A549 (cell line): ENCODE measurements around the gene ELOVL5. TPM values are rescaled to one million over a fixed set of nuclear protein-coding genes. Genes with fewer than 3 reads are reported as not detected.

Source experiments
- ATAC-seq, 2 experiments: fragments of 200-7000 bp in 1 of 2; fragments of >200 bp in 1 of 2; cut with Nextera tagmentation in 1 of 2; cut with Tn5 transposase in 1 of 2; 3 replicates each; pipeline versions ENCODE4 v1.8.0 to v1.9.1; 2018 to 2020; ENCODE audit warnings: mild to moderate bottlenecking in 1 of 2, moderate library complexity in 1 of 2
- CTCF ChIA-PET: fragments of 300-600 bp; sonication (Branson Sonifier 250); formaldehyde crosslinking; extraction: SDS; loops from one replicate; lab custom pipeline; 2021; ENCODE audit warnings: antibody characterized with exemption, inconsistent platforms; lab: Yijun Ruan, JAX
- POLR2A ChIA-PET: fragments of 350-600 bp; formaldehyde crosslinking; extraction: SDS; loops from one replicate; lab custom pipeline; 2021; ENCODE audit warnings: antibody characterized with exemption, inconsistent platforms; lab: Yijun Ruan, JAX
- DNase-seq, 2 experiments: peaks; one replicate each; pipeline versions ENCODE4 v3.0.0 to v3.0.0-alpha.2; 2011 to 2016; ENCODE audit warnings: low read depth in 1 of 2, low spot score in 1 of 2
- FAIRE-seq: peaks from 2 replicates; lab custom pipeline; 2011; peaks lifted over from hg19 to GRCh38; lab: Jason Lieb, UNC
- H3K27ac ChIP-seq, 2 experiments: fragments of >200 bp; sonication (Bioruptor Twin); formaldehyde crosslinking; 3 replicates each; pipeline ENCODE4 v1.5.1; 2016 to 2017
- H3K4me1 ChIP-seq: fragments of >200 bp; sonication (Bioruptor Twin); formaldehyde crosslinking; 3 replicates; pipeline ENCODE4 v1.6.1; 2016
- H3K4me2 ChIP-seq: fragments of >200 bp; sonication (Bioruptor Twin); formaldehyde crosslinking; 3 replicates; pipeline ENCODE4 v1.6.1; 2016
- H3K4me3 ChIP-seq: fragments of >200 bp; sonication (Bioruptor Twin); formaldehyde crosslinking; 3 replicates; pipeline ENCODE4 v1.5.1; 2016
- H3K9me3 ChIP-seq: fragments of >200 bp; sonication (Bioruptor Twin); formaldehyde crosslinking; 3 replicates; pipeline ENCODE4 v1.6.1; 2016
- BHLHE40 ChIP-seq: IDR thresholded peaks from 2 replicates; pipeline ENCODE4 v1.6.1; 2012; ENCODE audit warnings: low read depth, low read length, inconsistent platforms
- CBX2 ChIP-seq: fragments of 200-600 bp; sonication (generic); IDR thresholded peaks from 2 replicates; pipeline ENCODE4 v1.6.1; 2016; ENCODE audit warnings: low read depth, mild to moderate bottlenecking, borderline replicate concordance
- CTCF ChIP-seq: fragments of >200 bp; sonication (Bioruptor Twin); formaldehyde crosslinking; IDR thresholded peaks from 3 replicates; pipeline ENCODE4 v1.5.1; 2016
- EHMT2 ChIP-seq: fragments of 200-600 bp; sonication (generic); IDR thresholded peaks from 2 replicates; pipeline ENCODE4 v1.6.1; 2016; ENCODE audit warnings: antibody characterized with exemption, low read depth, mild to moderate bottlenecking, moderate library complexity
- ESRRA ChIP-seq: fragments of 150-350 bp; IDR thresholded peaks from 2 replicates; pipeline ENCODE4 v1.6.1; 2014; ENCODE audit warnings: mild to moderate bottlenecking, low read length, borderline replicate concordance
- FOSL2 ChIP-seq, 2 experiments: fragments of 450-650 bp in 1 of 2; fragments of >200 bp in 1 of 2; sonication (Bioruptor Twin) in 1 of 2; formaldehyde crosslinking; IDR thresholded peaks; 2 replicates each; pipeline versions ENCODE4 v1.5.0 to v1.6.1; 2016 to 2020; ENCODE audit warnings: mild to moderate bottlenecking in 1 of 2, moderate library complexity in 1 of 2
- GATA3 ChIP-seq: IDR thresholded peaks from 2 replicates; pipeline ENCODE4 v1.6.1; 2012; ENCODE audit warnings: borderline replicate concordance
- HDAC2 ChIP-seq: fragments of 200-600 bp; sonication (generic); IDR thresholded peaks from 2 replicates; pipeline ENCODE4 v1.6.1; 2016
- HES2 ChIP-seq: fragments of >200 bp; sonication (Bioruptor Twin); formaldehyde crosslinking; IDR thresholded peaks from 2 replicates; pipeline ENCODE4 v1.6.1; 2016
- HOXA7 ChIP-seq: fragments of 250-450 bp; sonication (Bioruptor Pico); IDR thresholded peaks from 2 replicates; pipeline ENCODE4 v1.5.0; 2020; ENCODE audit warnings: mild to moderate bottlenecking, moderate library complexity
- JUN ChIP-seq, 2 experiments: fragments of >200 bp; sonication (Bioruptor Twin); formaldehyde crosslinking; IDR thresholded peaks; 2 replicates in 1 of 2; 3 replicates in 1 of 2; pipeline ENCODE4 v1.6.1; 2016 to 2017
- MAX ChIP-seq: IDR thresholded peaks from 2 replicates; pipeline ENCODE4 v1.6.1; 2012
- MYC ChIP-seq: IDR thresholded peaks from 2 replicates; pipeline ENCODE4 v1.6.1; 2012; ENCODE audit warnings: mild to moderate bottlenecking, inconsistent platforms, low read length, improper control_type of control experiment, borderline replicate concordance
- NFE2L2 ChIP-seq: fragments of 150-350 bp; conservative IDR thresholded peaks from 2 replicates; pipeline ENCODE4 v1.6.1; 2014; ENCODE audit warnings: low read length
- PBX3 ChIP-seq: IDR thresholded peaks from 2 replicates; pipeline ENCODE4 v1.6.1; 2012
- PHF8 ChIP-seq: fragments of 200-600 bp; sonication (generic); IDR thresholded peaks from 2 replicates; pipeline ENCODE4 v1.6.1; 2016; ENCODE audit warnings: low read depth, mild to moderate bottlenecking, antibody characterized with exemption, moderate library complexity, borderline replicate concordance
- POLR2A ChIP-seq: IDR thresholded peaks from 2 replicates; pipeline ENCODE4 v1.6.1; 2012; ENCODE audit warnings: mild to moderate bottlenecking, low read length
- RCOR1 ChIP-seq: fragments of 150-350 bp; IDR thresholded peaks from 2 replicates; pipeline ENCODE4 v1.6.1; 2014; ENCODE audit warnings: antibody characterized with exemption, low read length, low read depth
- RFX5 ChIP-seq: fragments of 450-650 bp; IDR thresholded peaks from 2 replicates; pipeline ENCODE4 v1.7.1; 2014; ENCODE audit warnings: antibody characterized with exemption, mild to moderate bottlenecking, moderate library complexity
- RNF2 ChIP-seq: fragments of 200-600 bp; sonication (generic); IDR thresholded peaks from 2 replicates; pipeline ENCODE4 v1.6.1; 2016; ENCODE audit warnings: low read depth, mild to moderate bottlenecking, antibody characterized with exemption, moderate library complexity, borderline replicate concordance
- TP53 ChIP-seq: fragments of 250-450 bp; sonication (Bioruptor Pico); IDR thresholded peaks from 2 replicates; pipeline ENCODE4 v1.5.0; 2021; ENCODE audit warnings: mild to moderate bottlenecking, moderate library complexity
- USF2 ChIP-seq: fragments of 450-650 bp; IDR thresholded peaks from 2 replicates; pipeline ENCODE4 v1.6.1; 2014; ENCODE audit warnings: antibody characterized with exemption
- ZC3H11A ChIP-seq: fragments of 450-650 bp; IDR thresholded peaks from 2 replicates; pipeline ENCODE4 v1.6.1; 2014; ENCODE audit warnings: antibody characterized with exemption, mild to moderate bottlenecking
- ZSCAN20 ChIP-seq: fragments of 250-450 bp; sonication (Bioruptor Pico); IDR thresholded peaks from 2 replicates; pipeline ENCODE4 v1.8.0; 2022; ENCODE audit warnings: mild to moderate bottlenecking, moderate library complexity
- WGBS: methylation state at CpG from one replicate; pipeline ENCODE4 v1.1.6; 2017; ENCODE audit errors: missing lambda C conversion rate; 5-methylcytosine and 5-hydroxymethylcytosine counted together
- polyA minus RNA-seq: library from RNA; depleted of rRNA, polyadenylated mRNA; stranded (reverse); fragments of >200 nt; gene quantifications from 2 replicates; pipeline ENCODE4 v1.2.3, GENCODE V29; 2011; rRNA and poly(A)+ RNA removed
- polyA plus RNA-seq, 4 experiments: library from polyadenylated mRNA; depleted of rRNA in 3 of 4; stranded (reverse); fragments of >200 nt; fragmentation: RNase III in 1 of 4; extraction: RNeasy Plus Mini Kit Qiagen cat#74134 plus additional on column Dnase treatment in 1 of 4; gene quantifications; 2 replicates in 3 of 4; 3 replicates in 1 of 4; pipeline ENCODE4 v1.2.3, GENCODE V29; 2011 to 2017

ELOVL5 gene, protein sequence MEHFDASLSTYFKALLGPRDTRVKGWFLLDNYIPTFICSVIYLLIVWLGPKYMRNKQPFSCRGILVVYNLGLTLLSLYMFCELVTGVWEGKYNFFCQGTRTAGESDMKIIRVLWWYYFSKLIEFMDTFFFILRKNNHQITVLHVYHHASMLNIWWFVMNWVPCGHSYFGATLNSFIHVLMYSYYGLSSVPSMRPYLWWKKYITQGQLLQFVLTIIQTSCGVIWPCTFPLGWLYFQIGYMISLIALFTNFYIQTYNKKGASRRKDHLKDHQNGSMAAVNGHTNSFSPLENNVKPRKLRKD
- polyA plus RNA-seq (2011; rRNA removed) (84.6 and 90.9 TPM in 2 replicates), polyA plus RNA-seq (2017; fragmentation: RNase III; extraction: RNeasy Plus Mini Kit Qiagen cat#74134 plus additional on column Dnase treatment) (82.1 to 95.4 TPM (median 94.5 TPM) in 3 replicates), polyA minus RNA-seq (80.0 and 86.8 TPM in 2 replicates)
- polyA plus RNA-seq (2012; cell fraction: cytosol; rRNA removed), result 22.0 and 29.7 TPM in 2 replicates
- 25.0 and 36.3 TPM in 2 replicates for polyA plus RNA-seq (2012; cell fraction: nucleus; rRNA removed)

GRCh38 chr6:53348371-53349208 is at the start of gene ELOVL5:
Gene ELOVL5, minus strand, starts transcription at chr6:53348950. Its CDS starts 53,251 bp downstream, at chr6:53295699.
- FAIRE-seq, result no peak

GRCh38 chr6:53397283-53397682 is 48.5 kb upstream of the ELOVL5 start:
- CTCF ChIA-PET, result no interaction called here
- TF ChIP-seq CTCF (no peak), GATA3 (no peak), HDAC2 (no peak), BHLHE40 (no peak), ZC3H11A (no peak), EHMT2 (no peak), HES2 (no peak), PBX3 (no peak), RCOR1 (no peak), JUN (IDR thresholded peaks at IDR 0.05) (no peak), HOXA7 (CRISPR knock-in tag) (no peak), CBX2 (no peak), RNF2 (no peak), ZSCAN20 (no peak)
- H3K4me1 ChIP-seq, result peaks cover 13% of the 10 kb centered on the region; the same call in 2 of the 3 replicates
- no peak overlapping the region for H3K4me3 ChIP-seq
- no peak for FAIRE-seq
- no peak overlapping the region for H3K4me2 ChIP-seq
- POLR2A ChIA-PET, result no interaction called here
- no peaks in the 10 kb centered on the region for H3K9me3 ChIP-seq
- no peak for DNase-seq
- 45% methylated on average over 3 of the region's 3 CpGs for WGBS
- H3K27ac ChIP-seq, result no peak overlapping the region
- no peak for ATAC-seq

More at GRCh38 chr6:53348371-53349208, at the start of gene ELOVL5:
- H3K9me3 ChIP-seq, result no peaks in the 10 kb centered on the region
- peaks cover 8% of the 10 kb centered on the region; the same call in 2 of the 3 replicates for H3K4me1 ChIP-seq
- TF ChIP-seq RCOR1 (0 out of 2 replicates have a peak, but pooled peaks have one; percentile 13), MYC (0 out of 2 replicates have a peak, but pooled peaks have one; percentile 46), ESRRA (no peak), USF2 (peak; percentile 37; the same call in 1 of the 2 replicates), MAX (peak; percentile 86), FOSL2 (IDR thresholded peaks at IDR 0.05) (no peak), FOSL2 (CRISPR knock-in tag; IDR thresholded peaks at IDR 0.05) (peak; percentile 45; the same call in 1 of the 2 replicates), NFE2L2 (no peak), TP53 (CRISPR knock-in tag) (no peak), POLR2A (peak; percentile 67), JUN (IDR thresholded peaks at IDR 0.05) (peak in 1 of 2 experiments; percentile 19; a peak in 1 of 5 replicates), RFX5 (peak; percentile 79), PHF8 (peak; percentile 34; the same call in 1 of the 2 replicates)
- DNase-seq, result peak; percentile 81 to 97
- peak within 1 kb of the TSS; percentile 84 to 92 for H3K27ac ChIP-seq
- POLR2A ChIA-PET, result interaction anchor here (4.0 kb wide), 1 partner anchor 11 kb away, joined by 21 read pairs; no protein-coding TSS in a partner anchor
- peak within 1 kb of the TSS; percentile 92 for H3K4me3 ChIP-seq
- ATAC-seq, result peak; percentile 89 to 93
- 0% methylated on average over 9 of the region's 101 CpGs for WGBS
- peak within 1 kb of the TSS; percentile 98 for H3K4me2 ChIP-seq
- CTCF ChIA-PET, result interaction anchor here (1.2 to 1.6 kb wide), 3 partner anchors 13 to 176 kb away, joined by 3 to 5 read pairs (median 4); no protein-coding TSS in a partner anchor
